Fibroblast of lung (primary cell): ENCODE results near the gene LHFPL4.

ENCODE experiments used
- CTCF ChIP-seq, 2 donors: IDR thresholded peaks in 1 of 2; conservative IDR thresholded peaks in 1 of 2; 1 replicate in 1 of 2; 2 replicates in 1 of 2; pipeline ENCODE4 v1.5.1; 2011 to 2012; ENCODE audit warnings: low read length in 2 of 2, control low read depth in 1 of 2, inconsistent platforms in 1 of 2, low read depth in 1 of 2, mild to moderate bottlenecking in 1 of 2
- EZH2 ChIP-seq: IDR thresholded peaks from 2 replicates; pipeline ENCODE4 v1.5.1; 2012; ENCODE audit warnings: low read length, control low read depth, mild to moderate bottlenecking; ENCODE audit errors: missing control alignments

- TF ChIP-seq CTCF (conservative IDR thresholded peaks at IDR 0.05 in 1 of 2, IDR thresholded peaks at IDR 0.05 in 1 of 2; ENCODE audit: low read depth in 1 of 2, low read length in 2 of 2) (no peak), EZH2 (no peak)
Observed at GRCh38 chr3:9581742-9582141, 28.1 kb upstream of the LHFPL4 start.
